GM19099 (cell line): ENCODE measurements around the gene PLEKHG2.

Experiments
- POLR2A ChIP-seq: IDR thresholded peaks from 3 replicates; pipeline ENCODE4 v1.6.1; 2011; ENCODE audit warnings: low read depth; ENCODE audit not compliant: insufficient read length; ENCODE audit errors: extremely low read depth

Gene PLEKHG2

GRCh38 chr19:39420769-39421168, 8.3 kb downstream of the PLEKHG2 start:
- no peak for TF ChIP-seq POLR2A

GRCh38 chr19:39422020-39422419, 9.6 kb downstream of the PLEKHG2 start:
- TF ChIP-seq POLR2A, result no peak

GRCh38 chr19:39423258-39424086, 11.0 kb downstream of the PLEKHG2 start:
- TF ChIP-seq POLR2A, result no peak

- no peak for TF ChIP-seq POLR2A
Measured at GRCh38 chr19:39424934-39425333, 12.5 kb downstream of the PLEKHG2 start.

- TF ChIP-seq POLR2A, result no peak
Measured at GRCh38 chr19:39425744-39426143, 13.3 kb downstream of the PLEKHG2 start.

GRCh38 chr19:39426170-39426569, 13.7 kb downstream of the PLEKHG2 start:
- no peak for TF ChIP-seq POLR2A

GRCh38 chr19:39427707-39428106, 15.2 kb downstream of the PLEKHG2 start:
- TF ChIP-seq POLR2A, result no peak

GRCh38 chr19:39428283-39429112, 16.0 kb downstream of the PLEKHG2 start:
- TF ChIP-seq POLR2A, result peak; percentile 14

- TF ChIP-seq POLR2A, result no peak
Measured at GRCh38 chr19:39430675-39431593, 18.5 kb downstream of the PLEKHG2 start.

GRCh38 chr19:39432677-39433025, 20.2 kb downstream of the PLEKHG2 start:
- TF ChIP-seq POLR2A, result no peak

- peak; percentile 19 for TF ChIP-seq POLR2A
Measured at GRCh38 chr19:39433480-39434079, 21.1 kb downstream of the PLEKHG2 start.

GRCh38 chr19:39434123-39435076, 21.9 kb downstream of the PLEKHG2 start:
- TF ChIP-seq POLR2A, result no peak
